NOMO-1 (cell line): Measurements from ENCODE around the gene MEF2D.

Experiments
- DNase-seq, 2 experiments: peaks; one replicate each; lab custom pipeline; 2025; ENCODE audit not compliant: unreplicated experiment in 2 of 2; lab: John Stamatoyannopoulos, UW

Gene MEF2D

DNA sequence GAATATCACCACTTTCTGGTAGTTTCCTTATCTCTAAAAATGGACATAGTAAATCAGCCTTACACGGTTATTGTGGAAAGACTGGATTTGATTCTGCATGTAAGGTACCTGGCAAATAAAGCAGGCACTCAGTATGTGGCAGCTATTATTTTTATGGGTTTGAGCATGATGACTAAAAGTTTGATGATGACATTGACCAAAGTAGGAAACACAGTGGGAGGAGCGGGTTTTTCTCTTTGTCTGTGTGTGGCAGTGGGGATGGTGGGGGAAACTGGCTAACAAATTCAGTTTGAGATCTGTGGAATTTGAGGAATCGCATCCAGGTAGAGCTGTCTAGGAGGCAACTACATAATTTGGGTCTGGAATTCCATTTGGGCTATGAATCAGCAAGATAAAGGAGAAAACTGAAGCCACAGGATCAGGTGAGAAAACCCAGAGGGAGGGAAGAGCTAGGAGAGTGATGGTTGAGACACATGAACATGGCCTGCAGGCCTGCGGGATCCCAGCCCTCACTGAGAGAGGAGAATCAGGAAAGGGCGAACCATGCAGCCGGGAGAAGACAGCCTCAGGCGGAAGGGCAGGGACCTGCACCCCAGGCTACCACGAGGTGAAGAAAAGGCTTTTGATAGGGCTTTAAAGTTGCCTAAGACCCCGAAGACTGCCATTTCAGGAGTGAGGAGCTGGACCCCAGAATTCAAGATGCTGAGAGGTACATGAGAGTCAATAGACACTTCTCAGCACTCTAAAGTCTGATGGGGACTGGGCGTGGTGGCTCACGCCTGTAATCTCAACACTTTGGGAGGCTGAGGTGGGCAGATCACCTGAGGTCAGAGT is 52.2 kb downstream of the MEF2D start:
- no peak for DNase-seq

DNA sequence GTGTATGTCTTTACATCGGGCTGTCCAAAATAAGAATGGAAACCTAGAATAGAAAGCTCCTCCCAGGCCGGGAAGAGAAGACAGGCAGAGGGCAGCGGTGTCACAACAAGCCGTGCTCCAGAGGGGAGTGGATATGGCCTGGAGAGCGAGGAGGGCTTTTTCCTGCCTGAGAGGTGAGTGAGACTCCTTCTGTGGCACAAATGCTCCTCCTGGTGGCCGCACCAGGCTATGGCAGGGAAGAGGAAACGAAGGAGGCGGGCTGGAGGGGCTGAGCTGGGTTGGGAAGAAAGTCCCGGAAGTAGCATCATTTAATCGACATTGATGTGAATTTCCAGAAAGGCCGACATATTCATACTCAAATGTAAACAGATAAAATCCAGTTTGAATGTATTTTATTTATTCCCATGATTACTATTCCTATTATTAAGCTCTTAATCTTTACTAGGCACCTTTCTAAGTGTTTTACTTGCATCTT is 54.7 kb downstream of the MEF2D start:
- DNase-seq, result peak; percentile 47 to 65

DNA sequence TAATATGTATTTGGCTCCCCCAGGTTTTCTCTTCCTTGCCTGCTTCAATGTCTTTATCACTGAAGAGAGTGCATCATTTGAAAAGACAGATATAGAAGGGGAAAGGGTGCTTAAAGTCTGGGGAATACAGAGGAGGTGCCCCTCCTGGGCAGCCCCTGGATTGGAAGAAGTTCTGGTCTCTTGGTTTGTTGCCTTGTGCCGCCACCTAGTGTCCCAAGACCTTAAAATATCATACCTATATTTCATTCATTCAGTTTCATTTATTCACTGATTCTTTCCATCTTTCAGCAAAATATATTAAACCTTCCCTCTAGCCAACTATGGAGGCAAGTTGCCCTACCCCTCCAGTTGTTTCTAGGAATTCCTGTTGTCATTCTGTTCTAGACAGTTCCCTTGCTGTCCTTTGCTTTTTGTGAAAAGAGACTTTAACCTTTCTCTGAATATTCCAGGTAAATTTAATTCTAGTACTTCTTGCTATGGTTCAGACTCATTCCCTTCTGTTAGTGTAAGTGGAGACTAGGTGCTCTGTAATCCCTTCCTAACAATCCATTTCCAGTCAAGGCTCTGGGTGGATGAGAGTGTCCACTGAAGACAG is 56.1 kb downstream of the MEF2D start:
- peak in 1 of 2 experiments; percentile 15 for DNase-seq

DNA sequence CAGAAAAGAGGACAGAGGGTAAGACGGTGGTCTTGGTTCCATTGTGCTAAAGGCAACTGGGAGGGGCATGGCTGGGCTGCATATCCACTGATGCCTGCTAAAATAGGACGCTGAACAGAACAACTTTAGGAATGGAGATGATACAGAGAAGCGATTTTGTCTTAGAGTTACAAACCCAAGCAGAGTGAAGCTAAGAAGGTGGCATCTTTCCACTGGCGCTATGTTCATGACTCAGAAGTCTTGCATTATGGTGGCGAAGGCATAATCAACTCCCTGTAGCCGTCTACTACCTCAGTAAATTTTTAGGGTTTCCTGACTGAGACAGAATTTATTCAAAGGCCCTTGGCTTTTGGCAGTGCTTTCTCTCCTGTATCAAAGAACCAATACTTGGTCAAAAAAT is 57.3 kb downstream of the MEF2D start:
- no peak for DNase-seq

DNA sequence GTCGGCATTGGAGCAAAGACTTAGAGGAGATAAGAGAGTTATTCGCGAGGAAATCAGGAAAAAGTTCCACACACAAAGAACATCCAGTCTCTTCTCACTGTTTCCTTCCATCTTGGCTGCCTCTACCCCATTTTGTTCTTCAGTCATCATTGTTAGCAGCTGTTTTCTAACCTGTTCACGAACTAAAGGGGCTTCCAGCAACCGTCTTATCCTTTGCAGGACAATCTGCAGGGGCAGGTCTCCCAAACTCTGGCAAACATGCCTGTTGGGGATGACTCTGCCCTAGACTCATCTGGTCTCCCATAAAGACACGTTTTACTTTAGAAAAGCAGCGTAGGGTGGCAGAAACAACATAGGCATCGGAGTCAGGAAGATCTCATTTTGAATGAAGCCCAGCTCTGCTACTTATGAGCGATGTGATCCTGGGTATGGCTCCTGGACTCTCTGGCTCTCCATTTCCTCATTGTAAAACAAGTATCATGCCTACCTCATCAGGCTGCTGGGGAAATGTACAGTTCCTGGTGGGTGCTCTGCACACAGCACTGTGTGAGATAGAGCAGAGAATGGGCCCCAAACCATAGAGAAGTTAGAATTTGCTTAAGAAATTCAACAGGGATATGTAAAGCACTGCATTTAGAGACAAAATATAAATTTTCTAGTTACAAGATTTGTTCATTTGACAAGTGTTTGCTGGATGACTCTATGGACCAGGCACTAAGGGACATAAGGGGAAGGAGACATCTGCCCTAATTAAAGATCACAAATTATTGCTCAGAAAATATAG is 59.7 kb downstream of the MEF2D start:
- DNase-seq, result no peak

DNA sequence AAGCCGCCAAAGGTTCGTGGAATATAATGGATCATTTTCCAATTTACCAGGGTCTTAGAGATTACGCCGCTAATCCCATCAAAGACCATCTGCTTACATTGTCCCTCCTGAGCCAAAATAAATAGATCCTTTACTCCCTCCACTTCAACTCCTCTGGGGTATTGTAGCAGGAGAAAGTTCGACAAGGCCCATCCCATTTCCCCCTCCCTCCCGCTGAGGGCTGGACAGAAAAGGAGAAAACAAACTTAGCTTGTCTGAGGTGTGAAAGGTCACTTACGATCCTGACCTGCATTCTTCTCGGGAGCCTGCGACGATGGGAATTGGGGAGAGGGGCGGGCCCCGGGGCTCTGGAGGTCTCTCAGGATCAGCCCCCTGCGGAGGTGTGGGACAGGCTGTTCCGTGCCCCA is 60.8 kb downstream of the MEF2D start:
- no peak for DNase-seq

DNA sequence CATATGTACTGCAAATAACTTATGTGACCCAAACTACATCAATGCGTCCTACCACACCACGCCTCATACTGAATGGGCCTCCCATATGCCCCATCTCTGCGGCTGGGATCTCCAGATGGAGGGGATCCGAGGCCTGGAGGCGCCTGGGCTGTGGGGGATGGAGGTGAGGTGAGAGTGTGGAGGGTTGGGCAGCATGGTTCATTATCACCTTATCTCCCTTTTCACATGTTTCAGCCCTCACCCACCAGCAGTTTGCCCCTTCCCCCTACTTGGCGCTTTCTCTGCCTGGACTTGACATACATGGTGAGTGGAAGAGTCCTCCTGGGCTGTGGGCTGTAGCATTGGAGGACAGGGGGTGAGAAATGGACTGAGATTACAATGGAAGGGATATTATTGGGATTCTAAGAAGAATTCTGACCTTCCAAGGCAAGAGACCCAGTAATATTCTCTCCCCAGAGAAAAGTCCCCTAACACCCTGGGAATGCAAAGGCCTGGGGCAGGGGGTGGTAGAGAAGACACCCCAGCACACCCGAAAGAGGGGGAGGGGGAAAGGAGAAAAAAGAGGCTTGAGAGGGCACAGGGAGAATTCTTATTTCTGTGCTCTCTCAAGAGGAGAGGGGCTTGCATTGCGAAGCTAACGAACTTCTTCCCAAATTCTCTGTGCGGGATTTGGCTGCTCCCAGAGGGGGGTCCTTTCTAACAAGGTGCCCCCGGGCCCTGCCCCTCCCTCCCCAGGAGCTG is 61.4 kb downstream of the MEF2D start:
- DNase-seq, result no peak

DNA sequence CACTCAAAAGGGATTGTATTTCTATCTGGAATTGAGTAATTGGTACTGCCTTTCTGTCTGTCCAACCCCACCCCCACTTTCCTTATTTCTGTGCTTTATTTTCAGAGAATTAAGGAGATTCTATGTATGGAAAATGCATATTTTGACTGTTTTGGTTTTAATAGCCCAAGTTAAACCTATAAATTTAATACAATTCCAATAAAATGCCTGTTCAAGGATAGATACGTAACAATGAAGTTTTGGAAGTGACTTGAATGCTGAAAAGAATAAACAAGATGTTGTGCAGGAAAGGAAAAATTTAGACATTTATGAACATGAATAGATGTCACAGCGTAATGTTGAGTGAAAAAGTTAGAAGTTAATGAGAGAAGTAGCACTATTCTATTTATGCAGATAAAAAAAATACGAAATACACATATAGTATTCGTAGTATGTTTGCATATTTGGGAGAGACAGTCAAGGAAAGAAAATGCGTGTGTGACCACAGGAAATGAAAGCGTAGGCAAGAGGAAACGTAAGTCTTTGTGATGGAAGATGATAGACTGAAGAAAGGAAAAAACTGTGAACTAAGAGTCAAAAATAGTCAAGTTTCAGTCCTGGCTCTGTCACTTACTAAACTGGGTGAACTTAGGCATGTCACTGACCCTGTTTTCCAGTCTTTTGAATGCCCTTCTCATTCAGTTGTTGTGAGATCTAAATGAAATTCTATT is 62.1 kb downstream of the MEF2D start:
- no peak for DNase-seq

DNA sequence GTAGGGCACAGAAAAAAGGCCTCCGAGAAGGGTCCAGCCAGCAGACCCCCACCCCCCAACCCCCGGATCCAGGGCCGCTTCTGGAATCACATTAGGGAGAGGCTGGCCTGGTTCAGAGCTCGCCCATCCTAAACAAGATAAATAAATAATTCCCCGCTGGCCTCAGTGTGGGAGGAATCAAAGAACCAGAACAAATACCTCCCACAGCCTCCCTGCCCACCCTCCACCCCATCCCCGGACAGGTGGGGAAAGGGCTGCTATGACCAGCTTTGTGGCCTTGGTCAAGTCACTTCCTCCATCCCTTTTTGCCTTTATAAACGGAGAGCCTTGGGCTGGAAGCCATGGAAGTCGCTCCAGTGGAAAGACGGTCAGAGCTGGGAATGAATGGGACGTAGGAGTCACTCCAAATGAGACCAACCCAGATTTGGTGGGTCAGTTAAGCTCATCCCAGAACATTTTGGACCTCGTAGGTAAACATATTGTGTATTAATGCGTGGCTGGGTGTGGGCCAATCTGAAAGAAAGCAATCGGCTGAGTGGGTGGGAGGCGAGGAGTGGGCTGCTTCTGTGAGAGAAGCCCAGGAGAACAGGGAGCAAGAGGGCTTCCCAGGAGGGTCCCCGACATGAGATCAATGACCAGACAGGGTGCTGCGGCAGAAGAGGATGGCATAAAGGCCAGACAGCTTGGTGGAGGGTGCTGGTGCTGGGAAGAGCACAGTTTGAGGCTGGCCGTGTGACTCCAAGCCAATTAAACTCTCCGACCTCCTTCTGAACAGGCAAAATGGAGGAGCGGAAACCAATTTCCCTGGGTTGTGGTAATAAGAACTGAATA is 63.3 kb downstream of the MEF2D start:
- no peak for DNase-seq

DNA sequence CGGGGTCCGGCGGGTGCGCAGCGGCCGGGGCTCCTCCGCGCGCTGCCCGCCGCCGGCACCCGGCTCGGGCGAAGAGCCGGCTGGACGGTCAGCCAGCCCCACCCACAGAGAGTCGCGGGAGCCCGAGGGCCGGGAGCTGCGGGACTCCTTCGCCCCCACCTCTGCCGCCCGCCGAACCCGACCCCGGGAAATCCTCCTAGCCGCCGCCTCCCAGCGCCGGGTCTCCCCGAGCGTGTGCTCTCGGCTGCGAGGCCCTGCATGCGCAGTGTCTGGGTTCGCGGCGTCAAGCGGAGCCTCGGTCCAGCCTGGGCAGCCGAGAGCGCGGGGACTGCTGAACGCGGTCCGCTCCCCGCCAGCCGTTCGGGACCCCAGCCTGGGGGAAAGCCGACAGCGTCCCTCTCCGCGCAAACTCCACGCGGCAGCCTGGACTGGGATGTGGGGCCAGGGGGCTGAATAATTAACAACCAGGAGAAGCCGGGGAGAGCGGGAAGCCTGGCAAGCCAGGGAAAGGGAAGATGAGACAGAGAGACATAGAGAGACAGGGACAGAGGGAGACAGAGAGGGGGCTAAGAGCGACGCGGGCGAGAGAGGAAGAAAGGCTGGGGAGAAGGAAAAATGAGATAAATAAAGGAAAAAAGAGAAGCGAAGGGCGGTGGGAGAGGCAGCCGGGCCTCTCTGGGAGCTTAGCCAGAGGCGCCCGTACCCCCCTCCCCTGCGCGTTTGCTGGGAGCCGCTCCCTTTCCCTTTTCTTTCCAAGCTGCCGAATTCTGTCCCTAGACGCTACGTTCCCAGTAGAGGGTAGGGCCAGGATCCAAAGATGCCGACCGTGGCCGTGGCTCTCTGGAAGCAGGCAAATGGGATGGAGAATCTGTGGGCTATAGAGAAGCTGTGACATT is 64.2 kb downstream of the MEF2D start:
- no peak for DNase-seq

DNA sequence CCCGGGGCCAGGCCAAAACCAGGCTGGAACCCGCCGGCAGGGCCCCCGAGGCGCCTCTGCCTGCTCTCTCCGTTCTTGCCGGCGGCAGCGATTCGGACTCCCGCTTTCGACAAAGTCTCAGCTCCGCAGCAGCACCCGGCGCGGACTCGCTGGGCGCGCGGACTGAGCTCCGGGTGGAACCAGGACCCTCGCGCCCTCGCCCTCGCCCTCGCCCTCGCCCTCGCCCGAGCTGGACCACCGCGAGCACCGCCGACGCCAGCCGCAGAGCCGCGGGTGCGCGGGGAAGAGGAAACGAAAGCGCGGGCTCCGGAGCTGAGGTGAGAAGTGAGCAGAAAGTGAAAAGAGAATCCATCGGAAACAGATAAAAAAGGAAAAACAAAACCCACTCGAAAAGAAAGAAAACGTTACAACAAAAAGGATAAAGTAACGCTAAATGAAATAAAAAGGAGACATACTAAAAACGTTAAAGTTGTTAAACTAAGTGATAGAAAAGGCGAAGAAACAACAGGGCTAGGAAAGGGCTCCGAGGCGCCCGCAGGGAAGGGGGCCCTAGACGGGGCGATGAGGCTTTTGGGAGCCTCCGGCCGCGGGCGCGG is 64.9 kb downstream of the MEF2D start:
- peak; percentile 8 to 53 for DNase-seq

DNA sequence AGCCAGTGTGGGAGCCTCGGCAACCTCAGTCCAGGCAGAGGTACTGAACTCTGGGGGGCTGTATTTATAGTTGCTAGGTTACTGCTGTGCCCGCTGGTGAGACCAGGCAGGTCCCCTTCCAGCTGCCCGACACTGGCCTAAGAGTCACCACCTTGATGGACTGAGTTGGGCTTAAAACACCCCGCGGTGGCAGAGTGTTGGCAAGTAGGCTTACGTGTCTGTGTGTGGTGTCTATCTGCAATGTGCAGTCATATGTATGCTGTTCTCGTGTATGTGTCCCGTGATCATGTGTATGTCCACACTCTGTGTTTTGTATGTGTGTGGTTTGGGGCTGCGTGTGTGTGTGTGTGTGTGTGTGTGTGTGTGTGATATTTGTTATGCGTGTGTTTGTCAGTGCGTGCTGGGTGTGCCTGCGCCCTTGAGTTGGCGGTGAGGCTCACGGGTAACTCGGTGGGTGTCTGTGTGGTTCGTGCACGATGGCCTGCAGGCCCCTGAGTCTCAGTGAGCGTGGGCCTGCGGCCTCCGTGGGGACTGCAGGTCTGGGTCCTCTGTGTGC is 65.5 kb downstream of the MEF2D start:
- DNase-seq, result no peak

DNA sequence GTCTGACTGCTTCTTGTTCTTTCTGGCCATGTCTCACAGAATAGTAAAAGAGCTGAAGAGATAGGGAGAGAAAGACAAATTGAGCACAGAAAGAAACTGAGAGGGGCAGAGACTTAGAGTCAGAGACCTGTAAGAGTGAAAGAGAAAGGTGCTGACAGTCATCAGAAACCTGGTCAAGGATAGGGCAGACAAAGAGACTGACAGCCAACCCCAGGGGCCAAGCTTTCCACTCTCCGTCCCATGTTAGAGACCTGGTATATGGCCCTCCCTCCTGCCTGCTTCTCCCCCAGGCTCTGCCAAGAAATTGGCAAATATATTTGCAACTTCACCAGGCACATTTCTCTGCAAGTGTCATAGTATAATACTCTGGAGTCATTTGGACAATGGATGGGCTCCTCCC is 67.0 kb downstream of the MEF2D start:
- no peak for DNase-seq

DNA sequence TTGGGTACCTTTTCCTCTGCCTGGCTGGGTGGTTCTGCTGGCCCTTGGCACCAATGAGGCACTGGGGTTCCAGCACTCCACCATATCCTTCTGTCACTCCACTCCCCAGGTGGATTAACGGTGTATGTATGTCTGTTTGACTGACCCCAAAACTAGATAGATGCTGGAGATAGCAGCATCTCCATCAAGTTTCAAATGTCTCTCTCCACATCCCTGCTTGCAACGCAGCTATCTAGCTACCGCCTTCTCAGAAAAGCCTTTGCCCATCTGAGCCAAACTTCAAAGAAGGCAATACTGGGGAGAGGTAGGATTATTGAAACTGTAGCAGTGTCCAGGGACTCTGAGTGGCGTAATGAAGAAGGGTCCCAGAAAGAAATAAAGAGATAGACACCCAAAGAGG is 67.5 kb downstream of the MEF2D start:
- DNase-seq, result no peak

DNA sequence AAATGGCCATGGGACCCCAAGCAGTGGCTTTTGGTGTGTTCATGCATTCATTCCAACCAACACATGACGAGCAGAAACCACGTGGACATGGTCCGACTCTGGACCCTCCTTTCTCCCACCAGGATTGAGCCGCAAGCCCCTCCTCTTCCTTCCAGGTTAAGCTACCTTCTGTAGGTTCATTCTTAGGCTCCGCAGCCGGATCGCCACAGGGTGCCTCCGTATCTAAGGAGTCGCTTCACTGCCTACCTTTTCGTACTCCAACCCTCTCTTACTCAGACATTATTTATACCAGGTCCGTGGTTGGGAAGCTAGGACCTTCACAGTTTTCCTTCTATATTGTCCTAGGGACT is 67.9 kb downstream of the MEF2D start:
- no peak for DNase-seq

DNA sequence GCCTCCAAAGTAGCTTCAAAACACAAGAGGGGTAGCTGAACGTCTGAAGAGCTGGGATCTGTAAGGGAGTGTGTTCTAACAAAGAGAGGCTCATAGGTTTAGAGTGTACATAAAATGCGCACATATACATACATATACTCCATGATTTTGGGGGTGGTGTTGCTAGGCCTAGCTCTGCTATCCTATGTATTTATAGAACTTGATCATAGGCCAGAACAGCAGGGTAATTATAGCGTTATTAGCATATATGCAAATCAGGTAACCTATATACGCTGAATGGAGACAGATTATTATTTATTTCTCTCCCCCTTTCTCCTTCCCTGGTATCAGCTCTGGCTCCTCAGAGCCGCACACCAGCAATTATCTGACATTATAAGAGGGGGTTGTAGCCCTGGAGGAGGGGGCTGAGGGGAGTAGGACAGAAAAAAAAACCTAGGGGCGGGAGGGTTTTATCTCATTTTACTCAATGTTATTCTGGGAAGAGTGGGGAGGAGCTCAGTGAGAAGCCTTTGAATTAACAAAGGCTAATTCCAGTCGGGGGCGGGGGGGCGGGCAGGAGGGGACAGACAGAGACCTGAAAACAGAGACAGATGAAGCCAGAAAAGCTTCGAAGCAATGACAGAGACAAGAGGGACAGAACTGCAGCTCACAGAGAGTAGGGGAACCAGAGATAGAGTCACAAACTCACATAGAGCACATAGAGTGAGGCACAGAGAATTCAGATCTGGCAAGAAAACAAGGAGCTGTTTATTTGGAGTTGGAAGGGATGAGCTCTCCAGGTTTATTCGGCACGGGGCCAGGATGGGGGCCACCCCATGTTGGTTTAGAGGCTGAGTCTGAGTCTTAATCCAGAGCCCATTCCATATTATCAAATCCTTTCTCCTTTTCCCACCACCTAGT is 68.6 kb downstream of the MEF2D start:
- DNase-seq, result no peak

DNA sequence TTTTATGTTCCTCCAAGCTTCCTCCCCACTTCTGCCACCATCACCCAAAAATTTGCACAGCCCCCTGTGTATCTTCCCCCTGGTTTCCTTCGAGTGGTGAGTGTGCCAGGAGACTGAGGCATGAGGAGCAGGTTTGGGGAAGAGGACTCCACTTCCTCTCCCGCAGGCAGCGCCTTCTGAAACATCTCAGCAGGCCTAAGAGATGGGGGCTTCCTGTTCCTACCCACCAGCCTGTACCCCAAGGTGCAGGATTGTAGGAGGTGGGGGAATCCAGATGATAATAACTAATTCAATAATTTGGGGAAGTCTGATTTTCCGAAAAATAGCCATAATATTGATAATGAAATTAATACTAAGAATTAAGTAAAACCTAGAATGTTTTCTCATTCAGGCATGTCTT is 69.2 kb downstream of the MEF2D start:
- DNase-seq, result no peak
